Fibroblast of upper back skin (primary cell): Measurements from ENCODE around the gene ATP6V0E2.
"Not testable (repeated sequence)": the region's sequence is repeated elsewhere in the genome, so short reads cannot be mapped to it uniquely, and the experiment has no call there.

Experiments
- DNase-seq: peaks from one replicate; pipeline ENCODE4 v3.0.0-alpha.2; 2013

ATP6V0E2 gene

GRCh38 chr7:149880638-149881311, 7.0 kb downstream of the ATP6V0E2 start:
- no peak for DNase-seq

DNA sequence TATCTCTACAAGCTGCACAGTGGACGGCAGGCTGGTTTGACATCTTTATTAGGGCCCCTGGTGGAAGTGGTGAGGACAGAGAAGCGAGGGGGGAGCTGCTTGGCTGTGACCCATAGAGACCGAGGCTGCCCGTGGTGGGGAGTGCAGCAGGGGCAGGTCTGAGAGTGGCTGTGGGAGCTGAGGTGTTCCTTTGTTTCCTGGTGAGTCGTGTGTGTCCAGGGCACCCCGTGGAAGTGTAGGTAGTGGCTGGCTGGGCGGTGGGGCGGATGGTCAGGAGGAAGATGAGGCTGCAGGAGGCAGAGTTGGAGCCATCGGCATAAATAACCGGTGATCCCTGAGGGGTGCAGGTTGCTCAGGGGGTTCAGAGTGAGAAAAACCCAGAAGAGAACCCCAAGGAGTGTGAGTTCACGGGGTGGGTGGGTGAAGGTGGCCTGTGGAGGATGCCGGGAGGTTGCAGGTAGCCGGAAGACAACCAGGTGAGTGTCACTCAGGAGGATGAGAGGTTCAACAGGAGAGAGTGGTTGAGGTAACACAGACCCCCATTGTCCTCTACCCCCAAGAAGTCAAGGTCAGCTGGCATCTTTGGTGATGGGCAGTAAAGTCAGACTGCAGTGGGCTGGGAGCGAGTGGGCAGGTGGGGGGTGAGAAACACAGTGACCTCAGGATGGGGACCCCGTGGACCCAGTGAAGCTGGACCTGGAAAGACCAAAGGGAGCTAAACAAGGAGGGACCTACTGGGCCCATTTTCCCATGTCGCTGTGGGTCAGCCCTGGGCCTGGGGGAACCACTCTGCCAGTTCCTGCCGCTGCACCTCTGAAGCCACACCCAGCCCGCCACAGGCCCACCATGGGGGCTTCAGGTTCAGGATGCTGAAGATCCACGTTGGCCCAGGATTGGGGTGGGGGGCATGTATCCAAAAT, 7.8 kb downstream of the ATP6V0E2 start:
- no peak for DNase-seq

DNA sequence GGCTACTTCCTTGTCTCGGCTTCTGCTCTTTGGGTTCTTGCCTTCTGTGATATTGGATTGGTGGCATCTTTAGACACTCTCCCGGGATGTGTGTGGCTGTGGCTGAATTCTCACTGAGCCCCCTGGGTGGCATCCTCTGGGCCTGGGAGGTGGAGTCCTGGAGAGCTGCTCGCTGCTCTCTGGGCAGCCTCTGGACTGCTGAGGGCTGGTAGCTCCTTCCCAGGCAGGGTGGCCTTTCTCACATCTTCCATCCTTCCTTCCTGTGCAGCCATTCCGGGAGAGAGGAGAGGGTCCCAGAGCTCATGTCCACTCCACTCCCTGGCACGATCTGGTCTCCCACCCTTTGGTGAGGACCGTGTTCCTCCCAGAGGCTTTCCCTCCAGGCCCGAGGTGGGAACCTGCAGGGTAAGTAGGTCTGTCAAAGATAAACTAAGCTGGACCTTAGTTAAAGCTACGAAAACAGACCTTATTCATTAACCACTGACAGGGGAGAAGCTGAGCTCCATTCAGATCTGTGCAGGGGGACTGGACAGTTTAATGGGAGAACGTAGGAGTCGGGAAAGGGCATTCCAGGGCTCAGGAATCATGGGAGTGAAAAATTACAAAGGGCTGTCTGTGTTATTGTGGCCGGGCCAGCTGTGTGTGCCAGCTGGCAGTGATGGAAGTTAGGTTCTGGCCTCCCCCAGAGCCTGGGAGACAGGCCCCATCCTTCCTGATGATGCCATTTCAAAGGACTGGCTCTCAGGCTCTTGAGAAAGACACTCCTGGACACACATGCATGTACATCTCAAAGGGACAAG, 8.7 kb downstream of the ATP6V0E2 start:
- no peak for DNase-seq

DNA sequence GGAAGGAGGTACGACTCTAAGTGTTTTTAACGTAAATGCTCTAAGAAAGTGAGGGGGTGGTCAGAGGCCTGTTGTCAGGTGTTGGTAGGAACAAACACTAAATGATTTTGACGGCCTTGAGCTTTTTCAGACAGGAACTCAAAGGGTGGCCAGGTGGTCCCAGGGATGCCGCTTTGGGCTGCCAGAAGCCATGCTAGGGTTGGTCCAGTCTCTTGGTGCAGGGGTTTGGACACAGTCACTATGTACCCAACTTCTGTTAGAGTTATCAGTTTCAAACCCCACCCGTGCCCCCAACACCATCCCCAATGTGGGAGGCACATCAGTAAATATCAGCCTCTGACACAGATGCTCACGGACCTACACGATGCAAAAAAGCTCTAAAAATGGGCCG, 9.3 kb downstream of the ATP6V0E2 start:
- no peak for DNase-seq

DNA sequence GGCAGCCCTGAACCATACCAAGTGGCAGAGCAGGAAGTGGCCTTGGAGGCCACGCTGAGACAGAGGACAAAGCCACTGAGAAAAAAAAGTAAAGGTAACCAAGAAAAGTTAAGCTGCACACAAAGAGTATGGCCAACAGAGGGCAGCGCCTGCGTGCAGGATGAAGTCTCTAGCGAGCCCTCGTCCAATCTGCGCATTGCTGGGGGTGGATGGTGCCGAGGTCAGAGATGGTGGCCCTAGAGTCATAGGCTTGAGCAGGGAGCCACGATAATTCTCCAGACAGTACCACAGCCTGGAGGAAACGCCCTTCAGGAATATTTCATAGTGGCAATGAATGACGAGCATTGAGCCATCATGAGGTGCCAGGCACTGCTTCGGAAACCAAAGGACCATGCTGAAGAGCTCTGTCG, 9.7 kb downstream of the ATP6V0E2 start:
- peak; percentile 28 for DNase-seq

GRCh38 chr7:149884016-149884415, 10.2 kb downstream of the ATP6V0E2 start:
- no peak for DNase-seq

DNA sequence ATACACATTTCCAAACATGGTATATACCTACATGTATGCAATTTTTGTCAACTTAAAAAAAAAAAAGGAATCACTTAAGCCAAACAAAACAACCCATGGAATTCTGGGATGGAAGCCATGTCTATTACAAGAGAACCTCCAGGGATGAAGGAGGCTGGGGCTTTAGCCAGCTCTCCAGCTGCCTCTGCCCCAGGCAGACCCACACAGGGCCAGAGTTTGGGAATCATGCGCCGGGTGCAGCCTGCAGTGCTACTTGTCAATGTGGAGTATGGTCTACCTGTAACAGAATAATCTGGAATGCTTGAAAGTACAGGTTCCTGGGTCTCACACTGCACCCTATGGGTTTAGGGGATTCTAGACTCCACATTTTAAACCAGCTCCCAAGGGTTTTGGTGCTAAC, 10.8 kb downstream of the ATP6V0E2 start:
- DNase-seq, result peak; percentile 48

- DNase-seq, result no peak
These were observed 11.6 kb downstream of the ATP6V0E2 start for GRCh38 chr7:149885191-149886017.

- no peak for DNase-seq
These were observed 12.2 kb downstream of the ATP6V0E2 start for GRCh38 chr7:149886018-149886415.

DNA sequence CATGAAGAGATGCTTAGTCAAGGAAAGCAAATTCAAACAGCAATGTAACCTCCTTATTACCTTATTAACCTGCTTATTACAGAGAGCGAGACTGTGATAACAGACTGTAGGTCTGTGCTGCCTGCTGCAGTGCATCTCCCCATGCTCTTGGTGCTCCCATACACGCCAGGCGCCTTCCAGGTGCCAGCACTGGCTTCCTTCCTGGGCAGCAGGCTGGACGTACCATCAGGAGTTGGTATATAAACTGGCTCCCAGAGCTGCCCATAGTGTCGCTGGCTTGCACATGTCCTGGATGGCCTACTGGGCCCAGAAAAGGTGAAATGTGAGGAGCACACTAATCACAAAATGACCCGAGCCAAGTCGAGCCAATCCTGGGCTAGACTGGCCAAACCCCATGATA, 13.5 kb downstream of the ATP6V0E2 start:
- DNase-seq, result no peak

DNA sequence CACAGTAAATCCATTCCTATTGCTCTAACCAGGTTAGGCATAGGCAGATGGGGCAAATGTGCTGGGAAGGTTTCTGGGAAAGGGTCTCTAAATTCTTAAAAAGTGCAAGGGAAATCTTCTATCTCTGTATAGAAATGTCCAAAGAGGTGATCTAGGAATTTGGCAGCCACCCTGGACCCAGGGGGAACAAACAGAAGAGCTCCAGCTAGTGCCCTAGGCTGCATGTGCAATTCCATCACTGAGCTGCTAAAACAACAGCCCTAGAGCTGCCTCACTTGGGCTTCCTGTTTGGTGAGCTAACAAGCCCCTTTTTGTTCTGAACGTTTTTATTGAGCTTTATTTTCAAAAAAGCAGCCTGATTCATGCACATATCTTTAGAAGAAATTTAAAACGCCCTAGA, 16.9 kb downstream of the ATP6V0E2 start:
- not testable (repeated sequence) for DNase-seq

- not testable (repeated sequence) for DNase-seq
These were observed 21.2 kb downstream of the ATP6V0E2 start for GRCh38 chr7:149894957-149895356.

DNA sequence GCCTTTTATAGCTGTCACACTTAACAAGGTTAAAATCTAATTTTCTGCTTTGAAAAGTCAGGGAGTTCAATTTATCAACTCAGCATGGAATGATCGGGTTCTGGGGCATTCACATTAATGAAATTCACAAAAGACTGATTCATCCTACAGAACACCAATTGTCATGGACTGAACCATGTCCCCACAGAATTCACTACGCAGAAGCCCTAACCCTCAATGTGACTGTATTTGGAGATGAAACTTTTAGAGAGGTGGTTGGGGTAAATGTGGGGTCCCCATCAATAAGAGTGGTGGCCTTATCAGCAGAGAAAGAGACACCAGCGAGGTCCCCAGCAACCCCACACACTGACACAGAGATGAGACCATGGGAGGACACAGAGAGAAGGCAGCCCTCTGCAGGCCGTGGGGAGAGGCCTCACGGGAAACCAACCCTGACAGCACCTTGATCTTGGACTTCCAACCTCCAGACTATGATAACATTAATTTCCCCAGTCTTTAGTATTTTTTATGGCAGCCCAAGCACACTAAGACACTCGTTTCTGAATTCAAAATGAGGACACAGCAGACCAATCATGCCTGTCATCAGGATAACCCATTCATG, 34.1 kb downstream of the ATP6V0E2 start:
- DNase-seq, result not testable (repeated sequence)

- not testable (repeated sequence) for DNase-seq
These were observed 36.5 kb downstream of the ATP6V0E2 start for GRCh38 chr7:149910219-149910618.

DNA sequence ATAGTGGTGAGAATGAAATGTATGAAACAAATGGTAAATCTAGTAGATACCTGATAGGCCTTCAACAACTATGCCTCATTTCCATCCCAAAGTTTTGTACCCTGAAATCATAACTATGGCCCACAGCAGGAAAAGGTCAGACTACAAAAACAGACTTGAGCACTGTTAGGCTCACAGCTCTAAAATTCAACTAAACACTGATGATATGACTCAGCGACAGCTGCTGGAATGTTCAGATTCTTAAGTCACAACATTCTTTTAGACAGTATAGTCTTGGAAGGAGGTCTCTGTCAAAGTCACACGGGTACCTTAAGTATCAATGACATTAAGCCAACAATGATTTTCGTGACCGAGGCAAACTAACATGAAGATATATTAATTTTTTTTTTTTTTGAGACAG, 38.4 kb downstream of the ATP6V0E2 start:
- DNase-seq, result peak; percentile 9

GRCh38 chr7:149926414-149926813, 52.6 kb downstream of the ATP6V0E2 start:
- DNase-seq, result not testable (repeated sequence)
